ENCODE results near the gene VPS13C. TPM values are rescaled to one million over a fixed set of nuclear protein-coding genes. Genes with fewer than 3 reads are reported as not detected.

VPS13C gene
- total RNA-seq, 4 donors from 2014 or later = 27.6 to 79.6 (median 30.5) TPM

- Histone ChIP-seq H3K9me3 (no peaks in the 10 kb centered on the region), H3K4me3 (no peak overlapping the region), H3K27ac (no peak overlapping the region), H3K4me1 (no peaks in the 10 kb centered on the region), H3K27me3 (no peaks in the 10 kb centered on the region), H3K36me3 (no peaks in the 10 kb centered on the region)
- in situ Hi-C loops (cut with MboI; ENCODE audit: low sequenced_read_pairs in 4 of 4) (no loop called here), intact Hi-C loops (cut with DNase I; ENCODE audit: low total_unique reads) (no loop called here)
- ATAC-seq (no peak), DNase-seq (no peak)
- TF ChIP-seq POLR2A (IDR thresholded peaks at IDR 0.05) = no peak
- TF ChIP-seq, protein P1, sequence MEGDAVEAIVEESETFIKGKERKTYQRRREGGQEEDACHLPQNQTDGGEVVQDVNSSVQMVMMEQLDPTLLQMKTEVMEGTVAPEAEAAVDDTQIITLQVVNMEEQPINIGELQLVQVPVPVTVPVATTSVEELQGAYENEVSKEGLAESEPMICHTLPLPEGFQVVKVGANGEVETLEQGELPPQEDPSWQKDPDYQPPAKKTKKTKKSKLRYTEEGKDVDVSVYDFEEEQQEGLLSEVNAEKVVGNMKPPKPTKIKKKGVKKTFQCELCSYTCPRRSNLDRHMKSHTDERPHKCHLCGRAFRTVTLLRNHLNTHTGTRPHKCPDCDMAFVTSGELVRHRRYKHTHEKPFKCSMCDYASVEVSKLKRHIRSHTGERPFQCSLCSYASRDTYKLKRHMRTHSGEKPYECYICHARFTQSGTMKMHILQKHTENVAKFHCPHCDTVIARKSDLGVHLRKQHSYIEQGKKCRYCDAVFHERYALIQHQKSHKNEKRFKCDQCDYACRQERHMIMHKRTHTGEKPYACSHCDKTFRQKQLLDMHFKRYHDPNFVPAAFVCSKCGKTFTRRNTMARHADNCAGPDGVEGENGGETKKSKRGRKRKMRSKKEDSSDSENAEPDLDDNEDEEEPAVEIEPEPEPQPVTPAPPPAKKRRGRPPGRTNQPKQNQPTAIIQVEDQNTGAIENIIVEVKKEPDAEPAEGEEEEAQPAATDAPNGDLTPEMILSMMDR (IDR thresholded peaks at IDR 0.05 in 4 of 5, conservative IDR thresholded peaks at IDR 0.05 in 1 of 5) = no peak
Measured at GRCh38 chr15:62088353-62088693, 28.1 kb upstream of the VPS13C start.

DNA sequence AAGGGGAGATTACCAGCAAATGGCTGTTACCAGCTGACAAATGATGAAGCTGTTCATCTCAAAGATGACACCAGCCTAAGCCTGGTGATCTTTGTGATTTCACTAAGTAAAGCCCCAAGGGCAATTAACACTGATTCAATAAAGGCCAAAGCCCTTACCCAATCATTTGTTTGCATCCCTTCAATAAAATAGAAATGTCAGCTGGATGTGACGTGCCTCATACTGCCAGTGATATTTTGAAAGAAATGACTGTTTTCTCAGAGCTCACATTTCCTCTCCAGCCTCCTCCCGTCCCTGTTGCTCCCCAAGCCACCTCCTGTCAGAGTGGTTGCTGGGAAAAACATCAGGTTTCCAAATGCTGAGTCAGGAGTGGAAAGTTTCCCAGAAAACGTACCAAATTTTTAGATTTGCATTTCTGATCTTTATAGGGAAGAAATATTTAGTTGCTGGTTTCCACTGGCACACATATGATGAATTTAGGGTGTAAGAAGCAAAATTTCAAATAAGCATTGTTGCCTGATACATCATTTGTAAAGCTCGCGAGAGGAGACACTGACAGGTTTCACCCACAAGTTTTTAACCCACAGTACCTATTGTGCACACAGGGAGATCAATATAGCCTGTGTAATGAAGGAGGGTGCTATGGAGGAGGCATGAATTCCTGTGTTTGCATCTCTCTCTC is 27.6 kb upstream of the VPS13C start:
- ATAC-seq (peak; percentile 21 to 33), DNase-seq (no peak)
- in situ Hi-C loops (cut with MboI; ENCODE audit: low sequenced_read_pairs in 4 of 4) (no loop called here), intact Hi-C loops (cut with DNase I; ENCODE audit: low total_unique reads) (no loop called here)
- Histone ChIP-seq H3K4me3 (no peak overlapping the region), H3K9me3 (no peaks in the 10 kb centered on the region), H3K27ac (no peak overlapping the region), H3K27me3 (no peaks in the 10 kb centered on the region), H3K36me3 (no peaks in the 10 kb centered on the region), H3K4me1 (no peaks in the 10 kb centered on the region)
- no peak for TF ChIP-seq POLR2A (IDR thresholded peaks at IDR 0.05)
- TF ChIP-seq, protein P1 (IDR thresholded peaks at IDR 0.05 in 4 of 5, conservative IDR thresholded peaks at IDR 0.05 in 1 of 5) = no peak

DNA sequence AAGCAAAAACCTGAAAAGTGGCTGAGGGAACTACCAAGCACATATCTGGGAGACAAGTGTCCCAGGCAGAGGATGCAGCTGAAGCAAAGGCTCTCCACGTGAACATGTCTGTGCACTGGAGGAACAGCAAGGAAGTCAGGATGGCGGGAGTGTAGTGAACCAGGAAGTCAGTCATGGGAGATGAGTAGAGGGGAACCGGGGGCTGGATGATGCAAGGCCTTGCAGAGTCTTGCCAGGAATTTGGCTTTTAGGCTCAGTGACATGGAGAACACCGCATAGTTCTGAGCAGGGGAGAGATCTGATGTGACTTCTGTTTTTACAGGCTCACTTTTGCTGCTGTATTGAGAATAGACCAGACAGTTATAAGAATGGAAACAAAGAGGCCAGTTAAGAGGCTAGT is 25.5 kb upstream of the VPS13C start:
- Histone ChIP-seq H3K36me3 (no peaks in the 10 kb centered on the region), H3K4me3 (no peak overlapping the region), H3K27ac (no peak overlapping the region), H3K9me3 (no peaks in the 10 kb centered on the region), H3K27me3 (no peaks in the 10 kb centered on the region), H3K4me1 (peaks cover 0 to 10% of the 10 kb centered on the region in 2 donors)
- ATAC-seq (no peak), DNase-seq (no peak)
- in situ Hi-C loops (cut with MboI; ENCODE audit: low sequenced_read_pairs in 4 of 4) (no loop called here), intact Hi-C loops (cut with DNase I; ENCODE audit: low total_unique reads) (no loop called here)
- no peak for TF ChIP-seq POLR2A (IDR thresholded peaks at IDR 0.05)
- TF ChIP-seq, protein P1 (IDR thresholded peaks at IDR 0.05 in 4 of 5, conservative IDR thresholded peaks at IDR 0.05 in 1 of 5) = no peak

DNA sequence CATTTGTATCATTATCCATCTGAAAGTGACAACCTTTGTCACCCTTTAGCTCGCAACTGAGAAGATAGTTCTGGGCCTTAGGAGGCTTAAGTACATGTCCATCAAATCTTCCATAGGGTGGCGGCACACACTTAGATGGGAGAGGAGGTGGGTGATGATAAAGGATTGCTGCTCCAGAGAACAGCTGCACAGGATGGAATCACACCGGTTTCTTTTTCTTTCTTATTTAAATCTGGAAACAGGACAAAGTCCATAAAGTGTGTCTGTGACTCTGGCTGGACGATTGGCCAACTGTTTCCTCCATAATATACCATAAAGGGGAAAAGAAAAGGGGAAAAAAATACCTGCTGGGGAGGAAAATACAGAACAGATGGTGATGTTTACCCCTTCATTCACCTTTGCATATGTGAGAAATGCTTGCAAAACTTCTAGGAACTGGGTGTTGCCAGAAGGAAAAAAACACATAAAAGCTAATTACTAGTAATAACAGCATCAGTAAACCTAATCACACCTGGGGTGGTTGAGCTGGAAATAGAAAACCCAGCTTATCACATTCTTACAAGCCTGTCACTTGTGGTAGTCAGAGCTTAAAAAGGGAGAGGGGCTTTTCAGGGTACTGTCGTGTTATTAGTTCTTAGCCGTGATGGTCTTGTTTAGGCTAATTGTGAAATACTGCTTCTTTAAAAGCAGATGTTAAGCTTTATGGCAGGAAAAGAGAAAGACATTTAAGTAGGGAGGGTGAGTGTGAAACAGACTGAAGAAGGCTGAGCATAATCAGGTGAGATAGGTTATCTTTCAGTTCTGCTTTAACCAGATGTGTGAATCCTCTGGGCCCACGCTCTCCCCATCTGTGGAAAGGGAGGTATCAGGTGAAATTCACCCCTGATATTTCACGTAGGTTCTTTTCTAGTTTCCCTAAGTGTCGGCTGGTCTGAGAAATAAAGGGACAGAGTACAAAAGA is 23.2 kb upstream of the VPS13C start:
- in situ Hi-C loops (cut with MboI; ENCODE audit: low sequenced_read_pairs in 4 of 4) (no loop called here), intact Hi-C loops (cut with DNase I; ENCODE audit: low total_unique reads) (no loop called here)
- Histone ChIP-seq H3K4me3 (no peak overlapping the region), H3K27me3 (no peaks in the 10 kb centered on the region), H3K4me1 (peaks cover 0 to 15% of the 10 kb centered on the region in 2 donors), H3K27ac (no peak overlapping the region), H3K9me3 (no peaks in the 10 kb centered on the region), H3K36me3 (no peaks in the 10 kb centered on the region)
- TF ChIP-seq, protein P1 (IDR thresholded peaks at IDR 0.05 in 4 of 5, conservative IDR thresholded peaks at IDR 0.05 in 1 of 5) = no peak
- no peak for DNase-seq
- no peak for ATAC-seq
